NCI-H1417 treated with DMSO at 0.1 percent for 48 hours (cell line): ENCODE measurements around the gene ADAMTS4.
"Not testable (repeated sequence)": the region's sequence is repeated elsewhere in the genome, so short reads cannot be mapped to it uniquely, and the experiment has no call there.

Experiments
- DNase-seq: peaks from one replicate; lab custom pipeline; 2025; lab: John Stamatoyannopoulos, UW

Gene ADAMTS4

GRCh38 chr1:161198897-161199431, at the start of gene ADAMTS4:
ADAMTS4 (minus strand) TSS chr1:161199054; CDS start chr1:161198627, 427 bp downstream.
- no peak for DNase-seq

- no peak for DNase-seq
Measured at GRCh38 chr1:161244888-161245287, 46.0 kb upstream of the ADAMTS4 start.

GRCh38 chr1:161242313-161242712, 43.5 kb upstream of the ADAMTS4 start:
- DNase-seq: no peak

GRCh38 chr1:161241682-161242081, 42.8 kb upstream of the ADAMTS4 start:
- DNase-seq: no peak

GRCh38 chr1:161238039-161238473, 39.2 kb upstream of the ADAMTS4 start, which contains the start of gene NR1I3:
NR1I3 (minus strand) TSS chr1:161238203; CDS start chr1:161236565, 1,638 bp downstream.
- no peak for DNase-seq

GRCh38 chr1:161235957-161236775, 37.3 kb upstream of the ADAMTS4 start:
- no peak for DNase-seq

- no peak for DNase-seq
Measured at GRCh38 chr1:161233102-161233501, 34.2 kb upstream of the ADAMTS4 start.

GRCh38 chr1:161230762-161231161, 31.9 kb upstream of the ADAMTS4 start:
- DNase-seq: no peak

GRCh38 chr1:161229896-161230295, 31.0 kb upstream of the ADAMTS4 start:
- no peak for DNase-seq

GRCh38 chr1:161228032-161228431, 29.2 kb upstream of the ADAMTS4 start:
- no peak for DNase-seq

- no peak for DNase-seq
Measured at GRCh38 chr1:161227196-161227871, 28.5 kb upstream of the ADAMTS4 start.

GRCh38 chr1:161226759-161227158, 27.9 kb upstream of the ADAMTS4 start:
- DNase-seq: no peak

- DNase-seq: no peak
Measured at GRCh38 chr1:161226320-161226711, 27.5 kb upstream of the ADAMTS4 start.

- DNase-seq: peak; percentile 80
Measured at GRCh38 chr1:161225534-161226319, 26.9 kb upstream of the ADAMTS4 start, which contains the start of gene TOMM40L. TOMM40L (plus strand) TSS chr1:161226060; CDS start chr1:161226490, 430 bp downstream.

- no peak for DNase-seq
Measured at GRCh38 chr1:161225178-161225533, 26.3 kb upstream of the ADAMTS4 start.

- not testable (repeated sequence) for DNase-seq
Measured at GRCh38 chr1:161224695-161225087, 25.8 kb upstream of the ADAMTS4 start.

- no peak for DNase-seq
Measured at GRCh38 chr1:161223805-161224694, 25.2 kb upstream of the ADAMTS4 start.

- DNase-seq: no peak
Measured at GRCh38 chr1:161222175-161223019, 23.5 kb upstream of the ADAMTS4 start.

GRCh38 chr1:161220002-161220401, 21.1 kb upstream of the ADAMTS4 start:
- no peak for DNase-seq
